ENCODE data around the gene SNAI3.
"Not testable (repeated sequence)": the region's sequence is repeated elsewhere in the genome, so short reads cannot be mapped to it uniquely, and the experiment has no call there.

Gene SNAI3

DNA sequence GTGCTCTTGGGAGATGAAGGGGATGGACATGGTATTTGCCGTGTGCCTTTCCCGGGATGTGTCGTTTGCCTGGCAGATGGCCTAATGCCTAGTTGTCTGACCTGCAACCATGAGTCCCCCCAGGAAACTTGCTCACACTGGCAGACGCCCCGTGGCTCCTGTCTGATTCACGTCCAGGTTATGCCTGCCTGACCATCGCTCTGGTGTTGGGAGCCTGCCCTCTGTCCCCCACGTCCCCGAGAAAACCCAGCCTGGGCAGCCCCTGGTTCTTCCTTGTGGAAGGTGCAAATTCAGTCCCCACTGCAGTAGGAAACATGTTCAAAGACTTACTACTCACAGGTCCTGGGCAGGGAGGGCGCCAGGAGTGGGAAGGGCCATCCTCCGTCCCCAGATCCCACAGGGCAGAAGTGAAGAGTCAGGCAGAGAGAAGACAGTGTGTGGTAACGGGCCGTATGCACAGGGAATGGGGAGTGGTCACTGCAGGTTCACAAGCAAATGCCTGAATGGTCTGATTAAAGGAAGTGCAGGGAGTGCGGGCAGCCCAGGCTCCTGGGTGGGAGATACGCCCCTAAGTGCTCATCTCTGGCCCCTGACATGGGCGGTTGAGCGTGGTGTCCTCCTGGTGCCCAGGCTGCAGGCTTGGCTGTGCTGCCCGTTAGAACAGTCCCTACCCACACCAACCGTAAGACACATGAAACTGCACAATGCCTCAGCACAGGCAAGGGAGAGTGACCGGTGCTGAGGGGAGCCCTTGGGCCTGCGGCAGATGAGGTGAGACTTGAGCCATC is 4.2 kb upstream of the SNAI3 start:
- no peak for DNase-seq

DNA sequence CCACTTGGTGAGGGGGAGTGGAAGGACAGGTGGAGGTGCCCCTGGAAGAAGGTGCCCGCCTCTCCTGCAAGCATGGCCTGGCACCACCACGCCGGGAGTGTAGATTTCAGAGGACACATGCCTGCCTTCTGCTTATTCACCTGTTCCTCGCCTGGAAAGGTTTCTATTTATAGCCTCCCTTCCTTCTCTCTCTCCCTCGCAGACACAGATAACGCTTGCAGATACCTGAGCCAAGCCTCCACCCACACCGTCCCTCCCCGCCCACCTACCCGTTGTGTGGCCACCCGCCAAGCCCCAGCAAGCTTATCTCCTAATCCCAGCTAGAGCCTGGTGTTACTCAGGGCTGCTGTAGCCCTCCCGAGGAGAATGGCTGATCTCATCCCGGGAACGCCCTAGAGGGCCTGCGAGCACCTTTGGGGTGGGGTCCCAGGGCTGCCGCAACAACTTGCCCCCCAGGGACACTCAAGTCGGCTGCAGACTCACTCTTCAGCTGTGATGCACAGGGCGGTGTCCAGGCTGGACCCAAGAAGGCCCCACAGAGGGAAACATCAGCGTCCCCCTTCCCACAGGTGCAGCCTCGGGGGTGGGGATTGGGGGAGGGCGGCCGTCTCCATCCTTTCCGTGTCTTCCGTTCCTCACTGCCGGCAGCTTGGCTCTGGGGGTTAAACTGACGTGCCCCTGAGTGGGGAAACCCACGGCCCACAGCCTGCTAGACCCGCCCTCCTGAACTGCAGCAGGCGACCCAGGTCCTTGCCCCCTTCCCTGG is 1.9 kb upstream of the SNAI3 start:
- no peak for DNase-seq

DNA sequence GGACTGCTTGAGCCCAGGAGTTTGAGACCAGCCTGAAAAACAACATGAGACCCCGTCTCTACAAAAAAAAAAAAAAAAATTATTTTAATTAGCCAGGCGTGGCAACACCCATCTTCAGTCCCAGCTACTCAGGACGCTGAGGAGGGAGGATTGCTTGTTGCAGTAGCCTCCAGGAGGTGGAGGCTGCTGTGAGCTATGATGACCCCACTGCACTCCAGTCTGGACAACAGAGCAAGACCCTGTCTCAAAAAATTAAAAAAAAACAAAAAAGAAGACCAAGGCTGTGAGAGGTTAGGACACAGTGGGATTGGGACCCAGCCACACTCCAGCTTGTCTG is 1.3 kb upstream of the SNAI3 start:
- no peak for DNase-seq

- no peak for DNase-seq
Observed at GRCh38 chr16:88687254-88687576, 908 bp upstream of the SNAI3 start.

DNA sequence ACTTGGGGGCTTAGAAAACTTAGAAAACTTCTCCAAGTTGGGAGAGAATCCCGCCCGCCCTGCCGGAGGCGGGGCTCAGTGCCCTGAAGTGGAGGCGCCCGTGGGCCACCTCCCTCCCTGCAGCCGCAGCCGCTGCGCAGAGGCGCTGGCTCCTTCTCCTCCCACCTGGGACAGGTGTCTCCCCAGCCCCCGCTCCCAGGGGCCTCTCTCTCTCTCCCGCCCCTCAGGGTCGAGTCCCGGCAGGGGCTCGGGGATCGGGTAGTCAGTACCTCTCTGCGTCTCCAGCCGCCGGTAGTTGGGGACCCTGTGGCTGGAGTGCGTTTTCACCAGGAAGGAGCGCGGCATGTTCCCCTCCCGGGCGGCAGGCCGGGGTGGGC is 257 bp downstream of the SNAI3 start:
- DNase-seq, result peak; percentile 76

DNA sequence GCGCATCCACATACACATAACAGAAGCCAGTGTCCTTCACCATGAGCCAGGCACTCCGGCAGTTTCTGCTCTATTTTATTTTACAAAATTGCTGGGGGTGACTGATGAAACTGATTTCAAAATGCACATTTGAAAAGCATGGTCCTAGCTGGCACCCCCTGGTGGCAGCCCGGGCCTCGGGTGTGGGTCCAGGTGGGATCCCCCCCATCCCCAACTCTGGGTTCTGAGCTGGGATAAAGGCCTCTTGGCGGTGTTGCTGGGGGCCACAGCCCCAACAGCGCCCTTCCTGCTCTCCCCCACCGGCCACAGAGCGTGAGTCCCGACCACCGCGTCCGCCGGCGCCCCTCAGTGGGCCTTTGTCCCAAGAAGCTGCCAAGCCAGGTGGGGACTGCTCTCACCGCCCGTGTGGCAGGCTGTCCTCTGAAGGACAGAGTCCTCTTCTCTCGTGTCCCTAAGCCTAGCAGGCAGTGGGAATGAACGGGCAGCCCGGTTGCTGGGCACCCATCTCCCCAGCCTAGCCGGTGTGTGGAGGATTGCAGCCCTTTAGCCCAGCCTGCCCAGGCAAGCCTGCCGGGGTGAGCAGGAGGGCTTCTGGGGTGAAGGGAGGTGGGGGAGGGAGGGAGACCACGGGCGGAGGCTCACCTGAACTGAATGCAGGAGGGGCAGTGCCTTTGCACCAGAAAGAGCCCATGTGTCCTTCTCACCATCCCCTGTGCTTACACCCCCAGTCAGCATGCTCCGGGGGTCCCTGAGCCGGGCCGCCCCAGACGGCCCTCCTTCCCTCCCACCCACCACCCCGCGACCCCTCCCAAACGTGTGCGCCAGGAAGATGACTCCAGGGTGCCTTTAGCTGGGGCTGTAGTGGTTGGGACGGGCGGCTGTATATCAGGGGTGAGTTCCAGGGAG is 898 bp downstream of the SNAI3 start:
- peak; percentile 36 for DNase-seq

DNA sequence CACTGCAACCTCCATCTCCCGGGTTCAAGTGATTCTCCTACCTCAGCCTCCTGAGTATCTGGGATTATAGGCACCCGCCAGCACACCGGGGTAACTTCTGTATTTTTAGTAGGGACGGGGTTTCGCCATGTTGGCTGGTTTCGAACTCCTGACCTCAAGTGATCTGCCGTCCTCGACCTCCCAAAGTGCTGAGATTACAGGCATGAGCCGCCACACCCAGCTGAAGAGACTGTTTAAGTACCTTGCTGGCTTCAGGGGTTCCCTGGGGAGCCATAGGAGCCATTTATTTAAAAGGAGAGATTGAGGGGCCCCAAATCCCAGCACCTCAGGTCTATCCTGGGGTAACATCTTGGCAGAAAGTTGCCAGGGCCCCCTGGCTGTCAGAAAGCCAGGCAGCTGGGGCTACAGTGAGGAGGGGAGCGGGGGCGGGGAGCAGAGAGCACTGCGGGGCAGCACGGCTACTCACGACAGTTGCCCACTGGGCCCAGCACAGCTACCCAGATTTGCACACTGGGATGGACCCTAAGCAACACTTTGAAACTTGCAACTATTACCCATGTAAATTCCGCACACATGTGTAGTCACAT is 1.6 kb downstream of the SNAI3 start:
- DNase-seq, result no peak

GRCh38 chr16:88681709-88682451 is 4.4 kb downstream of the SNAI3 start:
- no peak for DNase-seq

- DNase-seq, result no peak
Observed at GRCh38 chr16:88681084-88681680, 5.1 kb downstream of the SNAI3 start.

- no peak for DNase-seq
Observed at GRCh38 chr16:88680554-88681083, 5.7 kb downstream of the SNAI3 start.

- DNase-seq, result no peak
Observed at GRCh38 chr16:88678224-88678979, 7.9 kb downstream of the SNAI3 start.

GRCh38 chr16:88677721-88678120 is 8.6 kb downstream of the SNAI3 start:
- DNase-seq, result no peak

GRCh38 chr16:88676502-88677242 is 9.6 kb downstream of the SNAI3 start:
- no peak for DNase-seq

- DNase-seq, result no peak
Observed at GRCh38 chr16:88673716-88674379, 12.5 kb downstream of the SNAI3 start.

GRCh38 chr16:88672776-88673175 is 13.5 kb downstream of the SNAI3 start:
- no peak for DNase-seq

DNA sequence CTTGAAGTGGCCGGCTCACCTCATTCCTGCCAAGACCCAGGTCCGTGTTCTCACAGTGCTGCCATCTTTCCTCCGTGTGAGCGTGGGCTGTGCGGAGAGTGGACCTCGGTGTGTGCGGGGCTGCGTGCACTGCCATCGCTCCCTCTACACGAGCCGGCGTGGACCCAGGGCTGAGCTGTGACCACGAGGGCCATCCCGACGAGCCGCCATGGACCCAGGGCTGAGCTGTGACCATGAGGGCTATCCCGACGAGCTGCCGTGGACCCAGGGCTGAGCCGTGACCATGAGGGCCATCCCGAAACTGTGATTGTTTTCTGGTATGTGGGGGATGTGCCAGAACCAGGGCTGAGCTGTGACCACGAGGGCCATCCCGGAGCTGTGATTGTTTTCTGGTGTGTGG is 14.5 kb downstream of the SNAI3 start:
- DNase-seq, result no peak

- DNase-seq, result no peak
Observed at GRCh38 chr16:88669980-88670379, 16.3 kb downstream of the SNAI3 start.

- not testable (repeated sequence) for DNase-seq
Observed at GRCh38 chr16:88669493-88669892, 16.8 kb downstream of the SNAI3 start.

- no peak for DNase-seq
Observed at GRCh38 chr16:88667461-88667860, 18.8 kb downstream of the SNAI3 start.

DNA sequence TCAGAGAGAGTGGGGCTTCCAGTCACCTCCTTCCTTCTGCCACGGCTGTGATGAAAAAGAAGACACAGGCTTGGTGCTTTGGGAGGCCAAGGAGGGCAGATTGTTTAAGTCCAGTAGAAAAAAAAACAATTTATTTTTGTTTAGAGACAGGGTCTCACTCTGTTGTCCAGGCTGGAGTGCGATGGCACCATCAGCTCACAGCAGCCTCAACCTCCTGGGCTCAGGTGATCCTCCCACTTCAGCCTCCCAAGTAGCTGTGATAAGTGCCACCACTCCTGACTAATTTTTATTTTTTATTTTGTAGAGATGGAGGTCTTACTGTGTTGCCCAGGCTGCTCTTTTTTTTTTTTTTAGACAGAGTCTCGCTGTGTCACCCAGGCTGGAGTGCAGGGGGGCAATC is 20.7 kb downstream of the SNAI3 start:
- no peak for DNase-seq
